ENCODE results near the gene DNAH11. TPM values are rescaled to one million over a fixed set of nuclear protein-coding genes. Genes with fewer than 3 reads are reported as not detected.
"Not testable (repeated sequence)": the region's sequence is repeated elsewhere in the genome, so short reads cannot be mapped to it uniquely, and the experiment has no call there.

Gene DNAH11
- total and polyA plus RNA-seq, 4 donors = 1.8 to 24.7 (median 8.1) TPM

- no peaks in the 10 kb centered on the region for H3K4me1 ChIP-seq (ENCODE audit: control insufficient read depth in 5 of 5, insufficient read depth in 5 of 5, low read length in 5 of 5)
- H3K9ac ChIP-seq (ENCODE audit: insufficient read depth in 1 of 2, low read length in 2 of 2) = no peak overlapping the region
- DNase-seq (no peak), ATAC-seq (ENCODE audit: insufficient read depth, low FRiP score) (no peak)
- no peak overlapping the region for H3K4me3 ChIP-seq
- no peak overlapping the region for H3K27ac ChIP-seq (ENCODE audit: low read depth in 1 of 2, low read length in 1 of 2)
- no peaks in the 10 kb centered on the region for H3K9me3 ChIP-seq (ENCODE audit: control insufficient read depth in 4 of 4, insufficient read depth in 3 of 4, low read length in 3 of 4)
- no peaks in the 10 kb centered on the region for H3K27me3 ChIP-seq (ENCODE audit: control insufficient read depth in 3 of 3, insufficient read depth in 3 of 3, low read length in 2 of 3)
- H3K36me3 ChIP-seq (ENCODE audit: control insufficient read depth in 4 of 4, insufficient read depth in 4 of 4, low read length in 4 of 4) = no peaks in the 10 kb centered on the region
- TF ChIP-seq, protein P1, sequence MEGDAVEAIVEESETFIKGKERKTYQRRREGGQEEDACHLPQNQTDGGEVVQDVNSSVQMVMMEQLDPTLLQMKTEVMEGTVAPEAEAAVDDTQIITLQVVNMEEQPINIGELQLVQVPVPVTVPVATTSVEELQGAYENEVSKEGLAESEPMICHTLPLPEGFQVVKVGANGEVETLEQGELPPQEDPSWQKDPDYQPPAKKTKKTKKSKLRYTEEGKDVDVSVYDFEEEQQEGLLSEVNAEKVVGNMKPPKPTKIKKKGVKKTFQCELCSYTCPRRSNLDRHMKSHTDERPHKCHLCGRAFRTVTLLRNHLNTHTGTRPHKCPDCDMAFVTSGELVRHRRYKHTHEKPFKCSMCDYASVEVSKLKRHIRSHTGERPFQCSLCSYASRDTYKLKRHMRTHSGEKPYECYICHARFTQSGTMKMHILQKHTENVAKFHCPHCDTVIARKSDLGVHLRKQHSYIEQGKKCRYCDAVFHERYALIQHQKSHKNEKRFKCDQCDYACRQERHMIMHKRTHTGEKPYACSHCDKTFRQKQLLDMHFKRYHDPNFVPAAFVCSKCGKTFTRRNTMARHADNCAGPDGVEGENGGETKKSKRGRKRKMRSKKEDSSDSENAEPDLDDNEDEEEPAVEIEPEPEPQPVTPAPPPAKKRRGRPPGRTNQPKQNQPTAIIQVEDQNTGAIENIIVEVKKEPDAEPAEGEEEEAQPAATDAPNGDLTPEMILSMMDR (IDR thresholded peaks at IDR 0.05; ENCODE audit: control extremely low read depth, extremely low read depth) = no peak
- 77 to 85% methylated on average over 1 of the region's 1 CpG for WGBS, 2 donors
Measured at GRCh38 chr7:21844742-21845141, 301.9 kb downstream of the DNAH11 start.

GRCh38 chr7:21850531-21851285 lies 307.9 kb downstream of the DNAH11 start:
- no peaks in the 10 kb centered on the region for H3K36me3 ChIP-seq (ENCODE audit: control insufficient read depth in 4 of 4, insufficient read depth in 4 of 4, low read length in 4 of 4)
- no peak overlapping the region for H3K9ac ChIP-seq (ENCODE audit: insufficient read depth in 1 of 2, low read length in 2 of 2)
- no peak for ATAC-seq (ENCODE audit: insufficient read depth, low FRiP score)
- H3K27me3 ChIP-seq (ENCODE audit: control insufficient read depth in 3 of 3, insufficient read depth in 3 of 3, low read length in 2 of 3) = no peaks in the 10 kb centered on the region
- no peak overlapping the region for H3K4me3 ChIP-seq
- H3K4me1 ChIP-seq (ENCODE audit: control insufficient read depth in 5 of 5, insufficient read depth in 5 of 5, low read length in 5 of 5) = no peaks in the 10 kb centered on the region
- H3K27ac ChIP-seq (ENCODE audit: low read depth in 1 of 2, low read length in 1 of 2) = no peak overlapping the region
- DNase-seq = no peak
- WGBS, 2 donors = 84 to 94% methylated on average over 5 of the region's 5 CpGs
- TF ChIP-seq, protein P1 (IDR thresholded peaks at IDR 0.05; ENCODE audit: control extremely low read depth, extremely low read depth) = no peak
- no peaks in the 10 kb centered on the region for H3K9me3 ChIP-seq (ENCODE audit: control insufficient read depth in 4 of 4, insufficient read depth in 3 of 4, low read length in 3 of 4)

DNA sequence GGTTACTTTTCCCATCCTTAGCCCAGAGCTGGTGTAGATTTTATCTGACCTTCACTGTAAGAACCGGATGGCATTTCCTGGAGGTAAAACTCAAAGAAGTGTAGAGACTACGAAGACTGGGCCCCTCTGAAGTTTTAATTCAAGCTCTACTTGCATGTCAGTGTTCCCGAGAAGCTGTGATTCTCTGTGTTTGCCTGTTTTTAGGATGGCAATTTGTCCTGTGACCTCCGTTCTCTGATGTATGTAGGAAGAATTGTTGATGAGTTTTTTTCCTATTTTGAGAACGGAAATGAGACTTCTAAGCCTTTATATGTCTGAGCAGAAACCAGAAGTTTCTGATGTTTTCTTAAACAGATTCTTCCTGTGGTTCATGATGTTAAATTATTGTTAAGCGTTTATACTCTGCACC lies 308.7 kb downstream of the DNAH11 start:
- ATAC-seq (ENCODE audit: insufficient read depth, low FRiP score) (no peak), DNase-seq (no peak)
- H3K27ac ChIP-seq (ENCODE audit: low read depth in 1 of 2, low read length in 1 of 2) = no peak overlapping the region
- no peaks in the 10 kb centered on the region for H3K36me3 ChIP-seq (ENCODE audit: control insufficient read depth in 4 of 4, insufficient read depth in 4 of 4, low read length in 4 of 4)
- H3K4me1 ChIP-seq (ENCODE audit: control insufficient read depth in 5 of 5, insufficient read depth in 5 of 5, low read length in 5 of 5) = no peaks in the 10 kb centered on the region
- TF ChIP-seq, protein P1 (IDR thresholded peaks at IDR 0.05; ENCODE audit: control extremely low read depth, extremely low read depth) = no peak
- no peaks in the 10 kb centered on the region for H3K9me3 ChIP-seq (ENCODE audit: control insufficient read depth in 4 of 4, insufficient read depth in 3 of 4, low read length in 3 of 4)
- H3K27me3 ChIP-seq (ENCODE audit: control insufficient read depth in 3 of 3, insufficient read depth in 3 of 3, low read length in 2 of 3) = no peaks in the 10 kb centered on the region
- no peak overlapping the region for H3K4me3 ChIP-seq
- no peak overlapping the region for H3K9ac ChIP-seq (ENCODE audit: insufficient read depth in 1 of 2, low read length in 2 of 2)
- WGBS, 2 donors = 32 to 45% methylated on average over 6 of the region's 6 CpGs

GRCh38 chr7:21865631-21866204 lies 322.9 kb downstream of the DNAH11 start:
- not testable (repeated sequence) for H3K36me3 ChIP-seq (ENCODE audit: control insufficient read depth in 4 of 4, insufficient read depth in 4 of 4, low read length in 4 of 4); H3K27me3 ChIP-seq (ENCODE audit: control insufficient read depth in 3 of 3, insufficient read depth in 3 of 3, low read length in 2 of 3); ATAC-seq (ENCODE audit: insufficient read depth, low FRiP score); DNase-seq; H3K4me3 ChIP-seq; H3K4me1 ChIP-seq (ENCODE audit: control insufficient read depth in 5 of 5, insufficient read depth in 5 of 5, low read length in 5 of 5); H3K27ac ChIP-seq (ENCODE audit: low read depth in 1 of 2, low read length in 1 of 2); H3K9me3 ChIP-seq (ENCODE audit: control insufficient read depth in 4 of 4, insufficient read depth in 3 of 4, low read length in 3 of 4); H3K9ac ChIP-seq (ENCODE audit: insufficient read depth in 1 of 2, low read length in 2 of 2)
- 57 to 64% methylated on average over 7 of the region's 7 CpGs for WGBS, 2 donors

Measured in lung (tissue), 12 donors.